HG03469 (cell line): ENCODE results near the gene SNX19.

ENCODE experiments used
- ATAC-seq: cut with Tn5 transposase; IDR thresholded peaks from one replicate; pipeline ENCODE4 v1.9.1; 2021; ENCODE audit warnings: mild to moderate bottlenecking, moderate library complexity, moderate number of reproducible peaks; ENCODE audit not compliant: unreplicated experiment

SNX19 gene

DNA sequence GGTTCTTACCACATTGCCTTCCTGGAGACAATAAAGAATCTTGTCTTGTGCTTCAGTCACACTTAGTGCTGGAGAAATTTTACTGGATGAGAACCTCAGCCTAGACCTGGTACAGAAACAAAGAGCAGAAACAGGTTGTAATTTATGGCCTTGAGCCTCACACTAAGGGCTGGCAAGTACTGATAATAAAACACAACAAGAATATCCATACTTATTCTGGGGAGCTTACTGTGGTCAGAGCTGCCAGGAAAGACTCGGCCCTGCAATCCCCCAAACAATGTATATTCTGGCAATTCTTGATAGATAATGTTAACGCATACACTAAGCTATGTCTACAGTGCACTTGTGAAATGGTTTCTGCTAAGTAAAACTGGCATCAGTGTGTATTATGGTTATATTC lies 9.7 kb downstream of the SNX19 start:
- ATAC-seq, result no peak

DNA sequence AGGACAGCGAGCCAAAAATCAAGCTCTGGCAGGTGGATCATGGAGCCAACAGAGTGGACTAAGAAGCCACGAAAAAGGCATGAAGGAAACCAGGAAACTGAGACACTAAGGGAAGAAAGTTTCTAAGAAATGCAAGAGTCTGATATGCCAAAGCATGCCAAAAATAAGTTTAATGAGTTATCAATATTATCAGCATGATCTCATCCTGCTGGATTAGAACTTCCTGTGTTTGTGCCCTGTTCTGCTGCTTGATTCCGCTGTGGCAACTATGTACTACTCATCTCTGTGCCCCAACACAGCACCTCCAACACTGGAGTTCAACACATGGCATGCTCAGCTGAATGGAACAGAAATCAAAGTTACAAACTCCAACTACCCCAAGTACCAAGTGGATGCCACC lies 10.8 kb downstream of the SNX19 start:
- ATAC-seq, result no peak

DNA sequence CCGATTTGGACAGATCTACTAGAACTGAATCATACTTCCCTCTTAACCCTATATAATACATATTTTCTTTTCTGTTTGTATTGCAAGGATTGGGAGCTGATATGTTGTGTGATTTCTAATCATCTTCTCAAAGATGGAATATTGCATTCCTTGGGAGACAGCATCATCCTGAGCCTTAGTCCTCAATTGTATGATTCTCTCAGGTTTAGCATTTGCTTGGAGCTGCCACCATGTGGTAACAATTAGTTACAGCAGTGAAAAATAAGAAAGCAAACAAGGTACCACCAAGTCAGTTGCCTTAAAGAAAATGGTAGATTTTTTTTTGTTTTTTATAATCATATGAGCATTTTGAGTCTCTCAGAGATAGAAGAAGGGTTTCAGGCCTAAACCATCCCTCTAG lies 11.9 kb downstream of the SNX19 start:
- no peak for ATAC-seq

DNA sequence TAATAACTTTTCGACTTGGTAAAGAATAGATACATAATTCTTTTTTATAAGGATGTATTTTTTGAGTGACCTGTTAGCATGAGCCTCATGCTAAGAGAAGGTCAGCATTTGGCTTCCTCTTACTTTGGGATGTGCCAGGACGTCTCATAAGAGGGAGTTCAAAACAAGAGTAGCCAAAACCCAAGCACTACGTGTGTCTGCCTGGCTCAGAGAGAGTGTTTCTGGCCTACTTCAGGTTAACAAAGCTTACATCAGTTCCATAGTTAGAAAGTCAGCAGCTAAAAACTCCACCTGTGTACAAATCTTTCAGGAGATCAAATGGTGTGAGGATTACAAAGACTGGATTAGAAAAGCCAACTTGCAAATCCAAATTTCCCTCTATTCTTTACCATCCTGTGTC lies 13.9 kb downstream of the SNX19 start:
- no peak for ATAC-seq

DNA sequence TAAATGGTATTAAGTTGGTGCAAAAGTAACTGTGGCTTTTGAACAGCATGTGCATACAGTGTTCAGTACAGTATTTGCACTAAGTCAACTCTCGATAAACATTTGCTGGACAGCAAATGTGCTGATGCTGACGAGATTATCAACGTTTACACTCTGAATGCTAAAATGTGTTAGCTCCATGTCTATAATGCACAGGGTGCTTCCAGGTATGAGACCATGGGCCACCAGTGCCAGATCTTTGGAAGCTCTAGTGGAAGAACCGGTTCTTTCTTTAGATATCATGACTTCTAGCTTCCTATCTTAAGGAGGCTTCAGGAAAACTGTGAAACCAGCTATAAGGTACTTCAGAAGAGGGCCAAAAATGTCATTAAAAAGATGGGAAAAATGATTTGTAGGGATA lies 17.2 kb downstream of the SNX19 start:
- ATAC-seq, result no peak

DNA sequence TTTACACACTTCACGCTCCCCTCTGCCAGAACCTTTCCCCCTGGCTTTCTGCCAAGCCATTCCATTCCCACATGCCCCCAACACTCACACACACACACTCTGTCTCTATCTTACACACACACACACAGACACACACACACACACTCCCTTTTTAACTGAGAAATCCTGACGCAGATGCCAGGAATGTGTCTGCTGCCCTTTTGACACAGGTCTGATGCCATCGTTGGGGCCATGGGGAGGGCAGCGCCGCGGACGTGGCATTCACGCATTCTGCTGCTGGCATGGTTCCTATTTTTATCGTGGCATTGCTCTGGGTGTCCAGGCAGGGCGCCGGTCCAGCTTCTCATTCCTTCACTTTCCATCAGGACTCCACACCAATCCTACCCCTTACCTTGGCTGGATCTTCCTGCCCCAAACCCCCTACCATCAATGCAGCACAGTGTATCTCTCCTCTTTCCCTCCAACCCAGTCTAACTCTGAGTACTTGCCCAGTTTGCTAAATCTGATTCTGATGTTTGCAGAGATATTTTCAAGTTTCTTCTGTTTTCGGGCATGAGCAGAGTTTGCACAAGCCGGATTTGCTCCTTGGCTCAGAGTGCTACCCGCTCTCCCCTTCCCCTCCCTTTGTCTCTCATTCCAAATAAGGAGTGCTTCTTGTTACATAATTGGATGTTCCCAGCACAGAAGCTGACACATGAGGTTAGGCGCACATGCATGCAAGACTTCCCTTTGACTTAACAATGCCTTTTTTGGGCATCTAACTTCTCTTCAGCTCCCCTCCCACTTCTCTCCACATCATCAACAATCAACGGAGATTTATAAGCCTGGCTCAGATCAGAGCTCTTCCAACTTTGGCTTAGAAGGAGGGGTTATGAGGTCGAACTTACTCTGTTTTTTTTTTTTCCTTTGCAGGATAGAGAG lies 18.8 kb downstream of the SNX19 start:
- ATAC-seq, result no peak

DNA sequence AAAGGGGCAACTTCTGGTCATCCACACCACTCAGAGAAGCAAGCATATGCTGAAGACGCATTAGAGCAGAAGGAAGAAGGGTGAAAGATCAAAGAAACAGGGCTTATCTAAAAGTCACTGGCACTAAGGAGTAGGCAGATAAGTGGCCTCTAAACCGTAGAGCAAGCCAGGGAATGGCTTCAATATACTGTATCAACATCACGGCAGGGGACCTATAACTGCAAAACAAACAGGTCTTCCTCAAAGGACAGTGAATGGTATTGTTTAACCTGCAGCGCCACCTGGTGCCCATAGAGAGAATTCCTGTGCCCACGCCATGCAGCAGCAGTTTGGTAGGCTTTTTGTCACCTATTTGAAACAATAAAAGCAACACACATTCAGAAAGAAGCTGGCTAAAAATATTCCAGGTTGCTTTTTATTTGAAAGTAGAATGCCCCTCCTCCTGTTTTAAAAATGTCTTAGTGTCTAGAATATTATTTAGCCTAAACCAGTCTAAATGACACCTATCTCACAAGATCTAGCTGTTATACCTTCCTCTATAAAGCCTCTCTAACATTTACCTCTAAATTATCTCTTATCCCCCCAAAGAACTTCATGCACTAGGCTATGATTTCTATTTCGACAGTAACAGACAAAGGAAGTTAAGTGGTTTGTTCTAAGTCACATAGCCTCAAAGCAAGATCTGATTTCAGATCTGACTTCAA lies 21.8 kb downstream of the SNX19 start:
- ATAC-seq, result peak; percentile 86

DNA sequence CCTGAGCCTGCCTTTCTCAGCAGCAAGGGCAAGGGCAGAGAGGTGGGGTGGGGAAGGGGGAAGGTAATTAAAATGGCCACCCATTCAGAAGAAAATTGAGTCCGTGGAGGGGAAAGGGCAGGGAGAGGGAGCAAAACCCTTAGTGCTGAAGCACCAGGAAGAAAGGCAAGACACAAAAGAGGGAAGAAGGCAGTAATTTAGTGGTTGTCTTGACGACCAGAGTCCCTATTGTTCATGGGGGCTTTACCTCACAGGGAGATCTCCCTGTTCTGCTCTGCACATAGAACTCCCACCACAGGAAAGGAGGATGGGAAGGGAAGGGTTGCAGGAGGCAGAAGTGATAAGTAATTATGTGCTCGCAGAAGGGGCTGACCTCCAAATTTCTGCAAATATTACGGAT lies 23.4 kb downstream of the SNX19 start:
- no peak for ATAC-seq

DNA sequence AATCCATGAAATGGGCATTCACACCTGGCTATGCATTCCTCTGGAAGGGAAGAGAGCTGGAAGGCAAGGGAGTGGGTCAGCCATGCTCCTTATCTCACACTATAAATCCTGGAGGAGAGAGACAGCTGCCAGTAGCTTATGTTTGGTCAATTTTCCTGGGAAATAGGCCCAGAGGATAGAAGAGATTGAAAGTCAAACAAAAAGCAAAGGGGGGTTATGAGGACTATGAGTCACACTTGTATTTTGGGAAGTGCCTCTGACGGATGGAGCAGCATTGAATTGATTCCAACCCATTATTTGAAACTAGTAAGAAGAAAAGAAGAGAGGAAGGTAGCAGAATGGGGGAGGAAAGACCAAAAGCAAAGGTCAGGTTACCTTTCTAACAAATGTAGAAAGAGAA lies 25.0 kb downstream of the SNX19 start:
- ATAC-seq, result no peak

DNA sequence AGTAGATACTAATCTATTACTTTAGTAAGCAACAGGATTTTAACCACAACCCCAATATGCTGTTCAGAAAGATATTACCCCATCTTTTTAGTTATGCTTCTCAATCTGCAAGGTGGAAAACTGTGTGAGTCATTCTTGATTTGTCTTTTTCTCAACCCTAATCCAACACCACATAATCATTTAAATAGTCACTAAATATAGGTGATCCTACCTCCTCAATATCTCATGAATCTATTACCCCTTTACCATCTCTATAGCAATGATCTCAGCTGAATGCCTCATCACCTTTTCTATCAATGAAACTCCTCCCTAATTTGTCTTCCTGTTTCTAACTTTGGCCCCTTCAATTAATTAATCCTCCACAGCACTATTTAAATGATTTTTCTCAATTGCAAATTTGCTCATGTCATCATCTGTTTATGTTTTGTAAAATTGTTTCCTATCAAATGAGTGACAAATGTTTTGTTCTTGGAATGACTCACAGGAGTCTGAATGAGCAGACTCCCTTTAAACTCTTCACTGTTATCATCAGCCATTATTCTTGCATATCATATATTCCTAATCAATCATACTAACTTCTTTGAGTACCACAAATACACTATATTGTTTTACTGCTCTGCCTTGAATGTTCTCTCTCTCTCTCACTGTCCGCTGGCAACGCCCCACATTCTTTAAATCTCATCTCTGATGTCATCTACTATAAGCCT lies 26.1 kb downstream of the SNX19 start:
- ATAC-seq, result no peak

DNA sequence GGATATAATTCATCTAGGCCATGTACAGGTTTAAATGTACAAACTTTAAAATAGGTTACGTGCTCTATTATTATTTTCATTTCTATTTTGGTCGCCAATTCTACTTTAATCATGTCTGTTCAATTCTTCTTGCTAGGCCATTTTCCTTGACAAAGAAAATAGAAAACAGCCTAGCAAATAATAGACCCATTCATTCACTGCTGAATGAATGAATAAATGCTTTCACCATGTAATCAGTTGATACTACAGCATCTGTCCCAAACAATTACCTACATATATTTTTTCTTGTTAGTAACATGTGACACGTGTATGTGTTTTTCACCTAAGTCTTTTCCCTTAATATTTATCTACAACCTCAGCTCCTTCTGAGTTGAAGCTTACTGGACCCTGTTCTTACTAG lies 27.5 kb downstream of the SNX19 start:
- ATAC-seq, result no peak

DNA sequence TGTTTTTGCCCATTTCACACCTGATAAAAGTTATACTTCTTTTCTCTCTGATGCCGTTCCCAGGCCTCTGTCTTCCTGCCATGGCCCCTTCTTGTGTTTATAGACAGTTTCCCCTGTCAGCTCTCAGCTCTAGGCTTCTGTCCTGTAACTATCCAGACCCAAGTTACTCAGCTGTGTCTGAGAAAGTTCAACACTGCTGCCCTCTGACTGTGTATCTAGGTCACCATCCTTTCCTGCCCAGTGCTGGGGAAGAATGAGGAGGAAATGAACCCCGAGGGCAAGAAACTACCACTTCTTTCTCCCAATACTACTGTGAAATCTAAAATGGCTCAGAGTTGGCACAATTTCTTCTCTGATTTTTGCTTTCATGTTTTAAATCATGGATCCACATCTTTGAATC lies 29.6 kb downstream of the SNX19 start:
- ATAC-seq, result no peak

DNA sequence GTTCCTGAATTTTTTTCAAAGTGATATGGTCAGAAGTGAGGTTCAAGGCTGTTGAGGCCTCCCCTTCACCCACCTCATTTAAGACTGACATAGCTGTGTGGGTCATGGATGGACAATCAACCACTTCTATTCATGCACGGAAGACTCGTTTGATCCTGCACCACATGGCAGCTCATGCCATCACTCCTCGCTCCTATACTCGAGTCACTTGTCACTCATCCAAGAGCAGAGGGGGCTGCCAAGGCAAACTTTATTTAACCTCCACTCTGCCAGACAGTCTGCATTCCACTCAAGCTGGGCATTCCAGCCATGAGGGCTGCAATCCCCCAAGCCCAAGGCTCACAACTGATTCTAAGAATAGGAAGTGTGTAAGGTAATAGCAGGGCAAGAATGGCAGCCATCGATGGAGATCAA lies 34.1 kb downstream of the SNX19 start:
- no peak for ATAC-seq

DNA sequence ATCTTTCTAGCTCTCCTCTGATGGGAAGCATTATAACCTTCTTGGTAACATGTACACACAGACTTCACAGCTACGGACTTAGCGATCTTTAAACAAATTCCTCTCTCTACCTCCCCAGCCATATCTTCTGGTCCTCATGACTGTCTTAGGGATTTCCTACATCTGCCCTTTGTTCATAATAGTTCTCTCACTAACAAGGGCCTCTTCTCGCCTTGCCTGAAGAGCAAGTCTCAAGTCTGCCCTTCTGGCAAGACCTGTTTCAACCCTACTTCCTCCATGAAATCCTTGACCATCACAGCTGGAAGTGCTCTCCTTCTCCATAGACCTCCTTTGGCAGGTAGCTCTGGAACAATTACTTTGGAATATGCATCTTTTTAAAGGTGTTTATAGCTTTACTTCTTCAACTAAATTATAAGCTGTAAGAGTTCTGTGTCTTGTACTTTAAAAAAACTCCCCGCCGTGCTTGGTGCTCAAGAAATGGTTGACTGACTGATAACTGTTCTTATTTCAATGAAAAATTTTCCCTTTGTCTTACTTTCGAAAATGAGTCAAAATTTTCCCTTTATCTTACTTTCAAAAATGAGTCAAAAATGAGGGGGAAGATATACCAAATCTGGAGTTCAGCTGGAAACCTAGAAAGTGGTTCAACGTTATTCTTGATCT lies 34.7 kb downstream of the SNX19 start:
- no peak for ATAC-seq

DNA sequence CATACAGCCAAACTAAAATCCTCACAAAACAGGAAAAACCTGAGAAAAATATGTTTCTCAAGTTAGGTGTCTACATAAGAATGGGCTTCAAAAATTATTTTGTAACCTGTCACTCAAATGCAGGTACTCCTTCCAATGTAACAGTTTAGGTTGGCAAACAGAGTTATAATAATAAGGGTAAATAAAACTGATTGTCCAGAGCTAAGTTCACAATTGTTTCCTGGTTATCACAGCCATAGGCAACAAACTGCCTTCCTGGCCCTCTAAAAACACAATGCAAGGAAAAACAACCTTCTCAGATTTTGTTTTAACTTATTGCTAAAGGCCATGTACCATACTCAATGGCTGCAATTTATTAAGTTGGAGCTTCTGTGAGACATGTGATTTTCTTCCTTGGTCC lies 36.4 kb downstream of the SNX19 start:
- ATAC-seq, result no peak

DNA sequence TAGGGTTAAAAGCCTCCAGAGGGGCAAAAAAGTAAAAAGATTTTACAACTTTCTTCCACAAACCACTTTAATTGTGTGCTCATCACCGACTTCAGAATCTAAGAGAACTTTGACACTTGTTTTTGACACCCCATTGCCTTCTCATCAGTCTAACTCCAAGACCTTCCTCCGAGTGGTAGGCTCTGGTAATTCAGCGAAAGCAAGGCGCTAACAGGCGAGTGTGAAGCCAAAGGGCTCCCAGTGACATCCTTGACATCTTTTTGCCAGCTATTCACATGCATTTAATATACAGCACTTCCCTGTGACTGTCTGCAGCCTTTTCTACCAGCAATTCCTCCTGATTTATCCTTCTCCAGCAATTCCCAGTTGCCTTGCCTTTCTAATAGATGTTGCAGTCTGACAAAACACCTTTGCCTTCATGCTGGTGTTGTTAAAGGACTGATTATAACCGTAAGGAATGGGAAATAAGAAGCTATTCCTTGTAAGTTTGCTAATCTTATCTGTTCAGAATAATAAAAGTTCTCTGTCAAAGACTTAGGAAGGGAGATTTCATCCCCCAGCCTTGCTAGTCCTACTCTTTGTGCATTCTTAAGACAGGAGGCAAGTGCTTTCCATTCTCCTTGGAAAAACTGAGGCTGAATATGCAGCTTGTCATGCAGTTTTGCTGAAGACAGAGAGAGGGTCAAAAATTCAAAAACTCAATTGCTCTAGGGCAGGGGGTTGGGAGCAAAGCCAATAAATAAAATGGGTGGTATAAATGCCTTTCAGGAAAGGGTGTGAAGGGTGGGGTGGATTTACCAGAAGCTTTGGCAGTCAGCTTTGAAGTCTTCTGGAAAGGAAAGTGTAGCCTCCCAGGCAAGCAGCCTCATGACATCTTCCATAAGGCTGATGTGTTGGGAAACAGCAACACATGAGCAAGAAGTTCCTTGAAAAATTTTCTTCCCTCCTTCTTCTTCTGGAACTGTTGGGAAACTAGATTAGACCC lies 39.1 kb downstream of the SNX19 start:
- ATAC-seq, result no peak

DNA sequence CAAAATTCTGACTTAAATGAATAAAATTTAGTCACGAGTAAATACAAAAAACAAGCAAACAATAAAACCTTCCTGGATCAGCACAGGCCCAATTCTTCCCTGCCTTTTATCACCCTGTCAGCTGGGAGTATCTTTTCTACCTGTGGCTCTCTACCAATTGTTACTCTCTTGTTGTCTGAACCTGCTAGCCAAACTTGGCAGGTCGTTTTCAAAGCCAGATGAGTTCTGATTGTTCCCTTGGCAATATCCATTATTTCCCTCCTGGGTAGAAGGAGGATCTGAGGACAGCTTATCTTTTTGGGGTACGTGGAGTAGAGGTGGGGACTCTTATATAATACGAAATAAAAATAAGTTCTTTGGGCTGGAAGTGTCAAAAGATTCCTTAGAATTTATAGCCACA lies 40.2 kb downstream of the SNX19 start:
- ATAC-seq, result no peak

DNA sequence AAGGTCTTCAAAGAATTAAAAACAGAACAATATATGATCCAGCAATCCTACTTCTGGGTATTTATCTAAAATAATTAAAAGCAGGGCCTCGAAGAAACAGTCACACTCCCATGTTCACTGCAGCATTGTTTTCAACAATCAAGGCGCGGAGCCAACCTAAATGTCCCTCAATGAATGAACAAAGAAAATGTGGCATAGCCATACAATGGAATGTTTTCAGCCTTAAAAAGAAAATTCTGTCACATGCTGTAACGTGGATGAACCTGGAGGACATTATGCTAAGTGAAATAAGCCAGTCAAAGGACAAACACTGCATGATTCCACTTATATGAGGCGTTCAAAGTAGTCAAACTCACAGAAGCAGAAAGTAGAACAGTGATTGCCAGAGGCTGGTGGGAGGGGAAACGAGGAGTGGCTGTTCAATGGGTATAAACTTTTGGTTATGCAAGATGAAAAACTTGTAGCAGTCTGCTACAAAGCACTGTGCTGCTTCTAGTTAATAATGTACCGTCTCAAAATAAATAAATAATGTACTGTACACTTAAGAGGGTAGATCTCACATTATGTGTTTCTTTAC lies 41.2 kb downstream of the SNX19 start:
- ATAC-seq, result no peak

DNA sequence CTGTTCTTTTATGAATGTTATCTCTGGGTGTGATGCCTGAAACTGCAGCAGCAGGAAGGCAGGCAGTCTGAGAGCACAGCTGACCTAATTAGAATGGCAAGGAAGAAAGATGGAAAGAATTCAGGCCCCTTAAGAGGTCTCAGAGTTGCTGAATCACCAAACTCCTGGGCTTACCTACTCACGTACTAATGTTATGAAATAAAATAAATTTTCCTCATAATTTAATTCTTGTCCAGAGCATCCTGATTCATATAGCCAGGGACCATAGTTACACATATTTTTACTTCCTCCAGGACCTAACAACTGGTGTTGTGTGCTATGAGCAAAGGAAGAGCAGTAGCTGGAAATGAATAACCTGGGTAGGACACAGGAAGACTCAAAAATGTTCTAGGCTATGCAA lies 41.9 kb downstream of the SNX19 start:
- ATAC-seq, result no peak

DNA sequence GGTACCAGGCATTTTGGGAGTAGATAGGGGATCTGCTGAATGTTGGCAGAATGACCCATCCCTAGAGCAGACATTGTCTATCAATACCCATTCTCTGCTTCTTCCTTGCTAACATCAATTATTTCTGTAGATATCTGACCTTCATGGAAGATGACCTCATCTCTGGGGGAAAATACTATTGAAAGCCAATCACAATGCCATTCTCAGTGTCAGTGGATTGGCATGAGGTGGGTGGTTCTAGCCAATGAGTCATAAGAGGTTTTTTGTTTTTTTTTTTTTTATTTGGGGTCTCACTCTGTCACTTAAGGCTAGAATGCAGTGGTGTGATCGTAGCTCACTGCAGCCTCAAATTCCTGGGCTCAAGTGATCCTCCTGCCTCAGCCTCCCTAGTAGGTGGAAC lies 42.5 kb downstream of the SNX19 start:
- no peak for ATAC-seq
